Measurements from ENCODE around the gene SLC25A44.

DNA sequence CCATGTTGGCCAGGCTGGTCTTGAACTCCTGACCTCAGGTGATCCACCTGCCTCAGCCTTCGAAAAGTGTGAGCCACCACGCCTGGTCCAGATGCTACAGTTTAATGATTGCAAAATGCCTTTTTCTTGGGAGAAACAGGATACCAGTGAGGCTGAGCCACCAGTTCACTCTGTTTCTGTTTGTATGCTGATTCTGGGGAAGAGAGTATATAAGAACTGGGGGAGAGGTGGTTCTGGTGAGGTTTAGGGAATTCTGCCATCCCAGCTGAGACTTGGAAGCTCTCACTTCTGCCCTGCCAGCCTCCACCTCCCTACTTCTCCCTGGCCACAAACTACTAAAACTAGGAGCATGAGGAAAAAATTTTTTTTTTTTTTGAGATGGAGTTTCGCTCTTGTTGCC, 10.8 kb downstream of the SLC25A44 start:
- TF ChIP-seq EZH2 (IDR thresholded peaks at IDR 0.05; ENCODE audit: insufficient read depth, poor library complexity, severe bottlenecking) (no peak), EZH2phosphoT487 (IDR thresholded peaks at IDR 0.05; ENCODE audit: insufficient read depth, low read depth) (no peak)
